Prostate gland (tissue), 2 donors: ENCODE data around the gene TLX2. TPM values are rescaled to one million over a fixed set of nuclear protein-coding genes. Genes with fewer than 3 reads are reported as not detected.

Experiments used
- DNase-seq: peaks from one replicate; pipeline ENCODE4 v3.0.0-alpha.2; 2019; ENCODE audit warnings: low spot score
- H3K27ac ChIP-seq, 2 donors: fragments of 200-600 bp; sonication (generic); 2 replicates each; pipeline ENCODE4 v1.5.1; 2017 to 2019
- H3K27me3 ChIP-seq: fragments of 200-600 bp; sonication (generic); replicated peaks from 2 replicates; pipeline ENCODE4 v1.5.1; 2019; ENCODE audit not compliant: insufficient read depth
- H3K36me3 ChIP-seq, 2 donors: fragments of 200-600 bp; sonication (generic); 1 replicate in 1 of 2; 2 replicates in 1 of 2; pipeline versions ENCODE4 v1.5.1 to v1.8.1; 2017 to 2019
- H3K4me1 ChIP-seq: fragments of 200-600 bp; sonication (generic); replicated peaks from 2 replicates; pipeline ENCODE4 v1.5.1; 2019
- H3K4me3 ChIP-seq, 2 donors: fragments of 200-600 bp; sonication (generic); 2 replicates each; pipeline ENCODE4 v1.5.1; 2017 to 2019
- H3K9me3 ChIP-seq: fragments of 200-600 bp; sonication (generic); 2 replicates; pipeline ENCODE4 v1.5.1; 2017
- CTCF ChIP-seq, 4 experiments: fragments of 200-600 bp in 2 of 4; fragments of 450-650 bp in 2 of 4; sonication (generic) in 2 of 4; IDR thresholded peaks; 1 replicate in 3 of 4; 2 replicates in 1 of 4; pipeline ENCODE4 v1.5.1; 2016 to 2019; ENCODE audit warnings: antibody characterized with exemption in 4 of 4, mild to moderate bottlenecking in 2 of 4, moderate library complexity in 2 of 4
- POLR2A ChIP-seq: fragments of 450-650 bp; IDR thresholded peaks from one replicate; pipeline ENCODE4 v1.6.1; 2016; ENCODE audit warnings: antibody characterized with exemption, mild to moderate bottlenecking
- POLR2AphosphoS5 ChIP-seq: sonication (generic); formaldehyde crosslinking; IDR thresholded peaks from one replicate; pipeline ENCODE4 v1.6.1; 2017; ENCODE audit warnings: antibody characterized with exemption
- WGBS: methylation state at CpG from one replicate; pipeline ENCODE4 v1.1.5; 2018; 5-methylcytosine and 5-hydroxymethylcytosine counted together
- intact Hi-C: fragments of 100-400 bp; cut with DNase I; formaldehyde crosslinking; loops from one replicate; pipeline ENCODE4 v1.14.2; 2022
- total RNA-seq, 2 donors: library from RNA; depleted of rRNA; stranded (reverse); fragments of >200 nt; gene quantifications; one replicate each; pipeline ENCODE4 v1.1.0, GENCODE V29; 2016

Gene TLX2
- total RNA-seq, 2 donors from 2014 or later = 0.97 TPM; not detected in 1

- DNase-seq = no peak
- H3K9me3 ChIP-seq = no peaks in the 10 kb centered on the region
- peaks cover 9% of the 10 kb centered on the region for H3K4me1 ChIP-seq
- peaks cover 20% of the 10 kb centered on the region for H3K27me3 ChIP-seq
- intact Hi-C loops = no loop called here
- H3K27ac ChIP-seq = no peak overlapping the region
- TF ChIP-seq CTCF (IDR thresholded peaks at IDR 0.05) (no peak), POLR2A (no peak), POLR2AphosphoS5 (no peak)
- 77% methylated on average over 18 of the region's 18 CpGs for WGBS
- H3K36me3 ChIP-seq = peaks cover 0 to 12% of the 10 kb centered on the region in 2 donors
- no peak overlapping the region for H3K4me3 ChIP-seq
These were observed 12.7 kb upstream of the TLX2 start for GRCh38 chr2:74501335-74502071.

GRCh38 chr2:74502147-74502719, 12.0 kb upstream of the TLX2 start:
- peaks cover 0 to 12% of the 10 kb centered on the region in 2 donors for H3K36me3 ChIP-seq
- peak overlapping the region; percentile 9 to 24 for H3K4me3 ChIP-seq
- H3K9me3 ChIP-seq = no peaks in the 10 kb centered on the region
- H3K4me1 ChIP-seq = peaks cover 12% of the 10 kb centered on the region
- intact Hi-C loops = no loop called here
- TF ChIP-seq CTCF (IDR thresholded peaks at IDR 0.05) = no peak
- no peak for TF ChIP-seq POLR2A
- no peak for TF ChIP-seq POLR2AphosphoS5
- 41% methylated on average over 32 of the region's 32 CpGs for WGBS
- H3K27ac ChIP-seq = no peak overlapping the region
- H3K27me3 ChIP-seq = peaks cover 20% of the 10 kb centered on the region
- no peak for DNase-seq

- H3K27me3 ChIP-seq = peaks cover 20% of the 10 kb centered on the region
- TF ChIP-seq POLR2A (peak; percentile 46), POLR2AphosphoS5 (peak; percentile 20), CTCF (IDR thresholded peaks at IDR 0.05) (no peak)
These were observed 11.3 kb upstream of the TLX2 start for GRCh38 chr2:74502720-74503505.

GRCh38 chr2:74503506-74504475, 10.5 kb upstream of the TLX2 start:
- H3K4me1 ChIP-seq = peaks cover 12% of the 10 kb centered on the region
- peaks cover 15% of the 10 kb centered on the region for H3K27me3 ChIP-seq
- peaks cover 0 to 12% of the 10 kb centered on the region in 2 donors for H3K36me3 ChIP-seq
- DNase-seq = no peak
- TF ChIP-seq POLR2A (no peak), POLR2AphosphoS5 (no peak), CTCF (IDR thresholded peaks at IDR 0.05) (no peak)
- intact Hi-C loops = no loop called here
- WGBS = 67% methylated on average over 45 of the region's 45 CpGs
- H3K27ac ChIP-seq = no peak overlapping the region
- H3K9me3 ChIP-seq = no peaks in the 10 kb centered on the region
- peak overlapping the region; percentile 9 to 24 for H3K4me3 ChIP-seq

More at GRCh38 chr2:74502720-74503505, 11.3 kb upstream of the TLX2 start:
- Histone ChIP-seq H3K27ac (no peak overlapping the region), H3K9me3 (no peaks in the 10 kb centered on the region), H3K4me1 (peaks cover 12% of the 10 kb centered on the region), H3K36me3 (peaks cover 0 to 12% of the 10 kb centered on the region in 2 donors), H3K4me3 (peak overlapping the region; percentile 9 to 24)
- intact Hi-C loops = no loop called here
- DNase-seq = no peak
- 11% methylated on average over 46 of the region's 67 CpGs for WGBS
